ENCODE measurements around the gene MISFA.
"Not testable (repeated sequence)": the region's sequence is repeated elsewhere in the genome, so short reads cannot be mapped to it uniquely, and the experiment has no call there.

MISFA gene

DNA sequence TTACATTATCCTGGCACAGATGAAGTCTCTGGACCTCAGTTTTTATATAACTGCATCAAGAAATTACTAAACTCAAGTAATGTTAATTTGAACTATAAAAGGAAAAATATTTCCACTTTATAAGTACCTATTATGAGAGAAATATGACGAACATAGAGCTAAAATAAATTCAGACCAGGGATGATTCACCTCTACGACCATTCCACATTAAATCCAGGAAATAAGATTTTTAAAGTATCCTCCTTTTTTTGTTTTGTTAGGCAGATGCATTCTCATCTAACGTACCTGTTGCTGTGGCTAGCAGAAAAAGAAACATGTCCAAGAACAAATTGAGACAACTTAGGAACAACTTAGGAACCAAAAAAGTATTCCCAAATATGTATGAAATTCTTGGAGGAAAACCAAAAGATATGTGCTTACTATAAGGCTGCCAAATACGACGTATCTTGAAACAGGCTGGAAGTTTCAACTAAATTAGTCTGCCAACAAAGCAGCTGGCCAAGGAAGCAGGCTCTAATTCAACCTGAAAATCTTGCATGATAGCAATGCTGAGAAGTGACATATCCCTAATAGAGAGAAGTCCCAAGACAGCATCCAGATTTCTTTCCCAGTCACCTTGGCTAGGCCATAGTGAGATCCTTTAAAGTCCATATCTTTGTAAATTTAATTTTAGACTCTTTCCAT, 18.9 kb downstream of the MISFA start:
- no peak for DNase-seq

DNA sequence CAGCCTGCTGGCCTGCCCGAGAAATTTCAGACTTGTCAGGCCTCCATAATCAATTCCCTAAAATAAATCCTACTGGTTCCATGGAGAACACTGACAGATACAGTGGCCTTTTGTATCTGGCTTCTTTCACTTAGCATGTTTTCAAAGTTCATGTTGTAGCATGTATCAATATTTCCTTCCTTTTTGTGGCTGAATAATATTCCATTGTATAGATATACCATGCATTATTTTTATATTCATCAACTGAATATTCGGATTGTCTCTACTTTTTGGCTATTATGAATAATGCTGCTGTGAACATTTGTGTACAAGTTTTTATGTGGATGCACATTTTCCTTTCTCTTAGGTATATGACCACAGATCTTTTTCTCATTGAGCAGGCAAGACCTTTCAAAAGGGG, 24.1 kb downstream of the MISFA start:
- no peak for DNase-seq

DNA sequence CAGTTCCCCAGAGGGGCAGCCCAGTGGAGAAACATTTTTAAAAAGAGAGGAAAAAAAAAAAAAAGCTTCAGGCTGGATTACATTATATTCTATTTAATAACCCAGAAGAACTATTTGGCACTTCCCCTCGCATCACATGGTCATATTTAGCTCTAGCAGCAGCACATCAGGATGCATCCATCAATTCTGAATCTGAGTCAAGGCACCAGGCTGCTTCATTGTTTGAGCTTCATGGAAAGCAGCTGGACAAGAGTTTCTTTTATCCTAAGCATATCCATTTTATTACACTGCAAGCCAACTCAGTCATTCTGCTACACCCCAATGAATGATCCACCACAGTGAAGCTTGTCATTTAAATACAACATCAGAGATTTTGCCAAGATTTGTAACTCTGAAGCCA, 24.6 kb downstream of the MISFA start:
- DNase-seq: no peak

DNA sequence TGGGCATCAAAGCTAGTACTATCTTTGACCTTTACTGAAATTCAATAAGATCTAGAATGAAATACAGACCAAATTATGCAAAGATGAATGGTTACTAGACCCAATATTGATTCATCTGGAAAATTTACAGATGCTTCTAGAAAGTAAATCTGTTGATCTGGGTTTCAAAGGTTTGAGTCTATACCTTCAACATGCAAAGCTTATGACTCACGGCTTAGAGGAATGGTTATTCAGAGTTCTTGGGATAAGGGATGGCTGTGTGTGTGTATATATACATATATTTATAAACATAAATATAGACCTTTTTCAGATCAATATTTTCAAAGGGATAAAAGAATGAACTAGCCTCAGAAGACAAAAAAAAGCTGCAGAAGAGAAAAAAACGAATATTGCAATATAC, 33.3 kb downstream of the MISFA start:
- DNase-seq: no peak

DNA sequence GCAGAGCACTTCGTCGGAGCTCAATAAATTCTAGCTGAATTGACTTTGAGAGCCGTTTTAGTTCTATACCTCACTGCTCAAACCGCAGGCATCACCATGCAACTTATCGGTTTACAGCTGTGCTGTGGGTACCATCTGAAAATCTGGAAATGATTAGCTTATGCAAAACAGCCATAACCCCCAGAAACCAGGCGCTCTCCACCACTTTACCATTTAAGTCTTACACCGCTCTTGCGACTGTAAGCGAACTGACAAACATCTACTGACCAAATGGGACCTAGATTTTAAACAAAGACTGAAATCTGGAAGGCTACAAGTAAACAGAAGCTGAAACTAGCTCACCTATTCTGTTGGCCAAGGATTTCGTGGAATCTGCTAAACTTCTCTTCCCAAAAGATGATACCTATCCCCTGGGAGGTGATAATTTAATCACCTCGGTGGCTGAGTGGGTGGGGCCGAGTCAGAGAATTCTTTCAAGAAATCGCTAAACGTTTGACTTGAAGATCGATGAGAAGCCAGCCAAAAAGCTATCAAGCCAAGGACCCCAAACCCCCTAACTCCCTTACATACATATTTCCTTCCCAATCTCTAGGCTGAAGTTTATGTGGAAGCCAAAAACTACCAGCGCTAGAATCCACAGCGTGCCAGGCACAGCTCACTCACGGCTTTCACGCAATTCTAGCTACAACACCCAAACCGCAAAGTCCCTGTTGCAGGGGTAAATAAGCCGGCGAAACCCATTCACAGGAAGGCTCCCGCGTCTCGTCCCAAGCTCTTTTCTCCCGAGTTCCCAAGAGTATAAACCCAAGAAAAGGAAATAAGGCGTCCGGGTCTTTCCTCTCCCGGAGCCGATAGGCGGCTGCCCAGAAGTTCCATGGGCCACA, 33.9 kb downstream of the MISFA start:
- DNase-seq: no peak

DNA sequence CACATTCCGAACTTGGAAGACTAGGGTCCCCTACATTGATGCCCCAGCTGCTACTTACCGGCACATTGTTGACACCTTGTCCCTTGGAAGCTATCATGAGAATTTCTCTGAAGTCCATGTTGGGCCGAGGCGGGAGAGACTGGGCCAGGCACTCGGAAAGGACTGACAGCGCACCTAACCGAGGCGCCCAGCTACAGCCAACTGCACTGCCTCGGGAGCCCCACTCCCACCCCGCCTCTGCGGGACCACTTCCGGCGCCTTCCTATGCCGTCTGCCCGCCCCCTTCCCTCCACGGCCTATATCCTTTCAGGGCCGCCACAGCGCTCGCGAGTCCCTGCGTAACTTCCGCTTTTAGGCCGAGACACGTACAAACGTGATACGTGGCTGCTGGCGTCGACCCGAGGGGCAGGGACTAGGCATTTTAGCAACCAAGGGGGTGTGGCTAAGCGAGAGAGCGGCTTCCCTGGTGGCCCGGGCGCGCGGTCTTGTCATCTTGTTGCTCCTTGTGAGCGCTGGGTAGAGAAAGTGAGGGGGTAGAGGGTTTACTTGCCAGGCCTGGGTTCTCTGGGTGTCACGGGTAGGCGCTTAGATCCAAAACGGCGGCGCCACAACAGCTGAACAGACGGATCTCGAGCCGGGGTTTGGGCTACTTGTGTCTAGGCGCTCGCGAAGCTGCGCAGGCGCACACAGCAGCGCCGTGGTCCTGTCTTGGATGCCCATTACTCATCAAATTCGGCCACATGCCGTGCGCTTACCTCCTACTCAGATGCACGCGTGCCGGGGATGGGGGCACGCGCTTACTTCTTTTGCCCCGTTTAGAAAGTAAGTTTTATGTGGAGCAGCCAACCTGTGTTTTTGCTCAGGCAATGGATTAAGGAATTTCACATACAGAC, 34.8 kb downstream of the MISFA start, which contains the start of gene SPTY2D1:
SPTY2D1 (minus strand) TSS at position 203 of the 893 bp plus-strand sequence; CDS start at position 118, 85 bp downstream.
- DNase-seq: peak; percentile 99 to 100

DNA sequence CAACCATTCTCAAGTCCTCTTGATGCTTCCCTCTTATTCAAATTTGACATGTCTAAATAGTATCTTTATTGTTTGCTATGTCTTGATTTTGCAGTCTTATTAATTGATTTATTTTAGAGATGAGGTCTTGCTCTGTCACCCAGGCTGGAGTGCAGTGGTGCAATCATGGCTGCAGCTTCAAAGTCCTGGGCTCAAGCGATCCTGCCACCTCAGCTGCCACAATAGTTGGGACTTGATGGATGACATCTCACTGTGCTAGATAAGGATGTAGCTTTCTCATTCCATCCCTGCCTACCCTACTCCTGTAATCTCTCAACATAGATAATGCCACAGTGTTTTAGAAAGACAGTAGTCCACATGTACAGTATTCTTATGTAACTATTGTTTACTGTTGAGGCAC, 42.1 kb downstream of the MISFA start:
- DNase-seq: no peak

DNA sequence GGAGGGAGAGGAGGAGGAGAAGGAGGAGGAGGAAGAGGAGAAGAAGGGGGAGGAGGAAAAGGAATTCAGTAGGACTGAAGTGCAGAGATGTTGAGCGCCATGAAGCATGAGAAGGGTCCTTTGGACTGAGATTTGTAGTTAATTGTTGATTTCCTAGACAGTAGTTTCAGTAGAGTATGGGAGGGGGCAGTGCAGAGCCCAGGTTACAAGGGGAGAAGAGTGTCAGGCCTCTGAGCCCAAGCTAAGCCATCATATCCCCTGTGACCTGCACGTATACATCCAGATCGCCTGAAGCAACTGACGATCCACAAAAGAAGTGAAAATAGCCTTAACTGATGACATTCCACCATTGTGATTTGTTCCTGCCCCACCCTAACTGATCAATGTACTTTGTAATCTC, 43.4 kb downstream of the MISFA start:
- DNase-seq: not testable (repeated sequence)

DNA sequence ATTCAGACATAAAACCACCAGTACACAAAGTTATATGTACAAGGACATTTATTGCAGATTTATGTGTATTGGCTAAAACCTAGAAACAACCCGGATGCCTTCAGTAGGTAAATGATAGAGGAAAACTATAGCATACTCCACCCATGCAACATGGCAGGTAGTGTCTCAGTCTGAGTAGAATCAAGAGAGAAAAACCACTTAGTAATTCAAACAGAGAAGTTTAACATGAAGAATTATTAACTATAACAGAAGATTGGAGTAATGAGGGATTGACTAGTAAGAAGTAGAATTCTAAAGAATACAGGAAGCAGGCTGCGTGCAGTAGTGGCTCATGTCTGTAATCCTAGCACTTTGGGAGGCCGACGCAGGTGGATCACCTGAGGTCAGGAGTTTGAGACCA, 50.8 kb downstream of the MISFA start:
- no peak for DNase-seq

DNA sequence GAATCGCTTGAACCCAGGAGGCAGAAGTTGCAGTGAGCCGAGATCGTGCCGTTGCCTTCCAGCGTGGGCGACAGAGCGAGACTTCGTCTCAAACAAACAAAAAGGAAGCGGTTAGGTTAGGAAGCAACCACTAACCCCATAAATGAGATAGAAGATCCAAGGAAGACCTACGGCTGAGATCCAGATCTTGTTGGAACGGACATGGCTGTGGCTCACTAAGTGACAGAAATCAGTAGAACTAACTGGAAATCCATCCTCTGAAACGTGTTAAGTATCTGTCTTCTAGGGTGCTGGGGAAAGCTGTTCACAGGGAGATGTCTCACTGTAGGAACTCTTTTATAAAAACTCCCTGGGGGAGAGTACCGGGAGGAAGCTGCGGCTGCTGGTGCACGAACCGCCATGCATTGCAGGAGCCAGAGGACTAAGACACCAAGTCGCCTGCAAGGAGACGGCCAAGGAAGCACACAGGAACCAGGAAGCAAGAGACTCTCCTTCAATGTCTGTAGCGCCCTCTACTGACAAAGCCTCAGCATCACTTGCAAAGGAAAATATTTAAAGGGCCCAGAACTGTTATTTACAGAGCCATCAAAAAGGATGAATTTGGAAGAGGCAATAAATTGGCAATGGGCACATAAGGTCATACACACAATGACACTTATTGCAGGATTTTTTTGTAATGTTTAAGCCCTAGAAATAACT, 51.4 kb downstream of the MISFA start:
- DNase-seq: peak; percentile 74 to 77

All from inflammatory macrophage (primary cell).